Liver (tissue), 9 donors: Measurements from ENCODE around the gene TREML2. TPM values are rescaled to one million over a fixed set of nuclear protein-coding genes. Genes with fewer than 3 reads are reported as not detected.

Source experiments
- DNase-seq: peaks from one replicate; pipeline ENCODE4 v3.0.0-alpha.2; 2017; ENCODE audit warnings: low spot score
- H3K27ac ChIP-seq, 2 donors: one replicate each; pipeline ENCODE4 v1.7.0; 2013; ENCODE audit warnings: inconsistent platforms in 2 of 2, low read length in 2 of 2, control low read depth in 1 of 2, low read depth in 1 of 2, mild to moderate bottlenecking in 1 of 2
- H3K27me3 ChIP-seq, 4 donors: one replicate each; pipeline versions ENCODE4 v1.6.1 to v1.7.0; 2013; ENCODE audit warnings: low read length in 3 of 4, inconsistent platforms in 1 of 4, mild to moderate bottlenecking in 1 of 4, moderate library complexity in 1 of 4; ENCODE audit not compliant: control insufficient read depth in 4 of 4, insufficient read depth in 4 of 4
- H3K36me3 ChIP-seq, 4 donors: one replicate each; pipeline versions ENCODE4 v1.6.1 to v1.7.0; 2013; ENCODE audit warnings: low read length in 3 of 4, mild to moderate bottlenecking in 3 of 4, low read depth in 1 of 4, moderate library complexity in 1 of 4; ENCODE audit not compliant: control insufficient read depth in 4 of 4, insufficient read depth in 3 of 4
- H3K4me1 ChIP-seq, 4 donors: one replicate each; pipeline versions ENCODE4 v1.6.1 to v1.7.0; 2013; ENCODE audit warnings: low read length in 3 of 4, mild to moderate bottlenecking in 3 of 4, moderate library complexity in 1 of 4; ENCODE audit not compliant: control insufficient read depth in 4 of 4, insufficient read depth in 4 of 4
- H3K4me3 ChIP-seq, 3 donors: one replicate each; pipeline versions ENCODE4 v1.6.1 to v1.7.0; 2013; ENCODE audit warnings: low read length in 3 of 3, control low read depth in 1 of 3, low read depth in 1 of 3, mild to moderate bottlenecking in 1 of 3
- H3K9ac ChIP-seq, 2 donors: one replicate each; pipeline ENCODE4 v1.7.0; 2013; ENCODE audit warnings: low read length in 2 of 2, mild to moderate bottlenecking in 2 of 2, moderate library complexity in 2 of 2, control low read depth in 1 of 2, low read depth in 1 of 2
- H3K9me3 ChIP-seq, 4 donors: one replicate each; pipeline versions ENCODE4 v1.6.1 to v1.7.0; 2013; ENCODE audit warnings: low read length in 3 of 4; ENCODE audit not compliant: control insufficient read depth in 4 of 4
- EGR1 ChIP-seq, 2 donors: IDR thresholded peaks; 2 replicates each; pipeline ENCODE4 v1.6.1; 2016 to 2018; ENCODE audit warnings: antibody characterized with exemption in 2 of 2, low read depth in 2 of 2
- FOXA1 ChIP-seq: IDR thresholded peaks from 2 replicates; pipeline ENCODE4 v1.6.1; 2016; ENCODE audit warnings: antibody characterized with exemption
- FOXA2 ChIP-seq: IDR thresholded peaks from 2 replicates; pipeline ENCODE4 v1.6.1; 2016; ENCODE audit warnings: antibody characterized with exemption
- GABPA ChIP-seq, 2 donors: IDR thresholded peaks in 1 of 2; conservative IDR thresholded peaks in 1 of 2; 2 replicates each; pipeline ENCODE4 v1.6.1; 2016; ENCODE audit warnings: antibody characterized with exemption in 2 of 2, mild to moderate bottlenecking in 1 of 2, moderate library complexity in 1 of 2
- HNF4A ChIP-seq, 2 donors: conservative IDR thresholded peaks; 2 replicates each; pipeline ENCODE4 v1.6.1; 2016; ENCODE audit warnings: antibody characterized with exemption in 2 of 2, mild to moderate bottlenecking in 2 of 2
- HNF4G ChIP-seq: IDR thresholded peaks from 2 replicates; pipeline ENCODE4 v1.6.1; 2016; ENCODE audit warnings: antibody characterized with exemption
- JUND ChIP-seq, 2 donors: IDR thresholded peaks; 2 replicates each; pipeline ENCODE4 v1.6.1; 2016; ENCODE audit warnings: antibody characterized with exemption in 2 of 2
- NR2F2 ChIP-seq: IDR thresholded peaks from 2 replicates; pipeline ENCODE4 v1.6.1; 2016; ENCODE audit warnings: antibody characterized with exemption
- RAD21 ChIP-seq, 2 donors: IDR thresholded peaks; 2 replicates each; pipeline ENCODE4 v1.6.1; 2016; ENCODE audit warnings: antibody characterized with exemption in 2 of 2, mild to moderate bottlenecking in 2 of 2
- RXRA ChIP-seq, 2 donors: IDR thresholded peaks; 2 replicates each; pipeline ENCODE4 v1.6.1; 2017 to 2018; ENCODE audit warnings: antibody characterized with exemption in 2 of 2, mild to moderate bottlenecking in 1 of 2
- SP1 ChIP-seq: IDR thresholded peaks from 2 replicates; pipeline ENCODE4 v1.6.1; 2018; ENCODE audit warnings: antibody characterized with exemption, mild to moderate bottlenecking
- TAF1 ChIP-seq: conservative IDR thresholded peaks from 2 replicates; pipeline ENCODE4 v1.6.1; 2016; ENCODE audit warnings: antibody characterized with exemption, mild to moderate bottlenecking
- YY1 ChIP-seq: IDR thresholded peaks from 2 replicates; pipeline ENCODE4 v1.6.1; 2016; ENCODE audit warnings: antibody characterized with exemption, mild to moderate bottlenecking
- WGBS: extraction: QIAGEN DNeasy Blood & Tissue Kit; methylation state at CpG from one replicate; pipeline ENCODE4 v1.1.7; 2013; 5-methylcytosine and 5-hydroxymethylcytosine counted together
- polyA plus RNA-seq, 2 donors: library from polyadenylated mRNA; stranded (reverse) in 1 of 2; unstranded in 1 of 2; fragments of 200-250 nt in 1 of 2; fragments of >200 nt in 1 of 2; fragmentation: Nextera tagmentation in 1 of 2; extraction: Ambion mirVana in 1 of 2; gene quantifications; one replicate each; pipeline versions ENCODE4 v1.2.1 to v1.2.3, GENCODE V29; 2013 to 2015
- total RNA-seq, 2 donors: library from RNA; depleted of rRNA; stranded (reverse); fragments of >200 nt; gene quantifications; one replicate each; pipeline ENCODE4 v1.2.3, GENCODE V29; 2014
- TF ChIP-seq, protein P1 (sequence below): IDR thresholded peaks from 2 replicates; pipeline ENCODE4 v1.6.1; 2016; ENCODE audit warnings: antibody characterized with exemption
- TF ChIP-seq, protein P2 (sequence below): IDR thresholded peaks from 2 replicates; pipeline ENCODE4 v1.6.1; 2016; ENCODE audit warnings: antibody characterized with exemption
- TF ChIP-seq, protein P3 (sequence below): fragments of 150-350 bp; IDR thresholded peaks from 2 replicates; pipeline ENCODE4 v1.5.1; 2017; ENCODE audit warnings: improper control_type of control experiment, low read depth, low read length; ENCODE audit not compliant: missing input control
- TF ChIP-seq, protein P4 (sequence below): IDR thresholded peaks from 2 replicates; pipeline ENCODE4 v1.6.1; 2016; ENCODE audit warnings: antibody characterized with exemption
- donor health status: healthy.
- donor health status: healthy.
- donor health status: healthy.
- donor health status: healthy.
- donor health status: healthy.

The TREML2 gene
- total and polyA plus RNA-seq, 4 donors = 0.03 to 9.8 (median 0.23) TPM

DNA sequence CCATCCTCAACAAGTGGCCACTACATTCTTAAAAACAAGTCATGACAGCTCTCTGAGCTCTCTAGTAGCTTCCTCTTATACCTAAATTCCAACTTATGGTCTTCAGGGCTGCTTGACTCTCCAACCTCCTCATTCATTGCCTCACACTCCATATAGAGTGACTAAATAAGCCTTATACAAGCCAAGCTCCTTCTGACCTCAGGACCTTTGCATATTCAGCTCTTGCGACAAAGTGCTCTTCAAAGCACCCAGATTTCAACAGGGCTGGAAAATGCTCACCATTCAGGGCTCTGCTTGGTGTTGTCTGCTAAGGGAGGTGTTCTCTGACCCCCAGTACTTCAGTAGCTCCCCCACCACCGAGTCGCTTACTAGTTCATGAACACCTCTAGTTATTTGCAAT lies 3.7 kb downstream of the TREML2 start:
- no peak for DNase-seq
- no peaks in the 10 kb centered on the region for H3K36me3 ChIP-seq
- H3K27ac ChIP-seq = no peak overlapping the region
- TF ChIP-seq, protein P1, sequence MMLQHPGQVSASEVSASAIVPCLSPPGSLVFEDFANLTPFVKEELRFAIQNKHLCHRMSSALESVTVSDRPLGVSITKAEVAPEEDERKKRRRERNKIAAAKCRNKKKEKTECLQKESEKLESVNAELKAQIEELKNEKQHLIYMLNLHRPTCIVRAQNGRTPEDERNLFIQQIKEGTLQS = no peak
- TF ChIP-seq, protein P2, sequence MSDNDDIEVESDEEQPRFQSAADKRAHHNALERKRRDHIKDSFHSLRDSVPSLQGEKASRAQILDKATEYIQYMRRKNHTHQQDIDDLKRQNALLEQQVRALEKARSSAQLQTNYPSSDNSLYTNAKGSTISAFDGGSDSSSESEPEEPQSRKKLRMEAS = no peak
- no peak for TF ChIP-seq HNF4A (conservative IDR thresholded peaks at IDR 0.05)
- TF ChIP-seq FOXA2 = no peak
- TF ChIP-seq RXRA (IDR thresholded peaks at IDR 0.05) = no peak
- TF ChIP-seq FOXA1 = no peak
- TF ChIP-seq, protein P3, sequence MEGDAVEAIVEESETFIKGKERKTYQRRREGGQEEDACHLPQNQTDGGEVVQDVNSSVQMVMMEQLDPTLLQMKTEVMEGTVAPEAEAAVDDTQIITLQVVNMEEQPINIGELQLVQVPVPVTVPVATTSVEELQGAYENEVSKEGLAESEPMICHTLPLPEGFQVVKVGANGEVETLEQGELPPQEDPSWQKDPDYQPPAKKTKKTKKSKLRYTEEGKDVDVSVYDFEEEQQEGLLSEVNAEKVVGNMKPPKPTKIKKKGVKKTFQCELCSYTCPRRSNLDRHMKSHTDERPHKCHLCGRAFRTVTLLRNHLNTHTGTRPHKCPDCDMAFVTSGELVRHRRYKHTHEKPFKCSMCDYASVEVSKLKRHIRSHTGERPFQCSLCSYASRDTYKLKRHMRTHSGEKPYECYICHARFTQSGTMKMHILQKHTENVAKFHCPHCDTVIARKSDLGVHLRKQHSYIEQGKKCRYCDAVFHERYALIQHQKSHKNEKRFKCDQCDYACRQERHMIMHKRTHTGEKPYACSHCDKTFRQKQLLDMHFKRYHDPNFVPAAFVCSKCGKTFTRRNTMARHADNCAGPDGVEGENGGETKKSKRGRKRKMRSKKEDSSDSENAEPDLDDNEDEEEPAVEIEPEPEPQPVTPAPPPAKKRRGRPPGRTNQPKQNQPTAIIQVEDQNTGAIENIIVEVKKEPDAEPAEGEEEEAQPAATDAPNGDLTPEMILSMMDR = no peak
- no peak for TF ChIP-seq JUND (IDR thresholded peaks at IDR 0.05)
- TF ChIP-seq, protein P4, sequence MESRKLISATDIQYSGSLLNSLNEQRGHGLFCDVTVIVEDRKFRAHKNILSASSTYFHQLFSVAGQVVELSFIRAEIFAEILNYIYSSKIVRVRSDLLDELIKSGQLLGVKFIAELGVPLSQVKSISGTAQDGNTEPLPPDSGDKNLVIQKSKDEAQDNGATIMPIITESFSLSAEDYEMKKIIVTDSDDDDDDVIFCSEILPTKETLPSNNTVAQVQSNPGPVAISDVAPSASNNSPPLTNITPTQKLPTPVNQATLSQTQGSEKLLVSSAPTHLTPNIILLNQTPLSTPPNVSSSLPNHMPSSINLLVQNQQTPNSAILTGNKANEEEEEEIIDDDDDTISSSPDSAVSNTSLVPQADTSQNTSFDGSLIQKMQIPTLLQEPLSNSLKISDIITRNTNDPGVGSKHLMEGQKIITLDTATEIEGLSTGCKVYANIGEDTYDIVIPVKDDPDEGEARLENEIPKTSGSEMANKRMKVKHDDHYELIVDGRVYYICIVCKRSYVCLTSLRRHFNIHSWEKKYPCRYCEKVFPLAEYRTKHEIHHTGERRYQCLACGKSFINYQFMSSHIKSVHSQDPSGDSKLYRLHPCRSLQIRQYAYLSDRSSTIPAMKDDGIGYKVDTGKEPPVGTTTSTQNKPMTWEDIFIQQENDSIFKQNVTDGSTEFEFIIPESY = no peak
- no peak for TF ChIP-seq RAD21 (IDR thresholded peaks at IDR 0.05)
- no peak for TF ChIP-seq HNF4G
- no peak for TF ChIP-seq NR2F2
- TF ChIP-seq EGR1 (IDR thresholded peaks at IDR 0.05; ENCODE audit: low read depth in 2 of 2) = no peak
- TF ChIP-seq GABPA (IDR thresholded peaks at IDR 0.05 in 1 of 2, conservative IDR thresholded peaks at IDR 0.05 in 1 of 2) = no peak
- no peak for TF ChIP-seq SP1
- no peak for TF ChIP-seq YY1
- TF ChIP-seq TAF1 = no peak
- no peak overlapping the region for H3K4me3 ChIP-seq
- no peaks in the 10 kb centered on the region for H3K9me3 ChIP-seq
- H3K27me3 ChIP-seq = no peaks in the 10 kb centered on the region
- H3K4me1 ChIP-seq = peaks cover 0 to 1% (median 0%) of the 10 kb centered on the region in 4 donors
- H3K9ac ChIP-seq = no peak overlapping the region
- WGBS = 92% methylated on average over 3 of the region's 3 CpGs

DNA sequence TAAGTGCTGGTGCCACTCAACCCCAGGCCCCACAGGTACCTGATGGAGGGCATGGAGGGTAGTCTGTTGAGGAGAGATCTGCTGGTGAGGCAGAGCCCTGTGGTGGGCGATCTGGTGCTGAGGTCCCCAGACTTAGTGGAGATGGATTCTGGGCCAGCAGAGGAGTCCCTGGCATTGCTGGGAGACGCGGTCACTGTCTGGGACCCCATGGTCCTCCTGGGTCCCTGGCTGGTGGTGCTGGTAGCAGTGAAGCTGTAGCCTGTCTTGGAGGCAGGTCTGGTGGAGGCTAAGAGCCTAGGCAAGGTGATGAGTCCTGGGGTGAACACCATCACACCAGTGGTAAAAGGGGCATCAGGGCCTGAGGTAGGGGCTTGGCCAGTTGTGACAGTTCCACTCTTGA lies 6.6 kb downstream of the TREML2 start:
- no peak for TF ChIP-seq FOXA2
- 93% methylated on average over 3 of the region's 3 CpGs for WGBS
- H3K4me3 ChIP-seq = no peak overlapping the region
- no peak overlapping the region for H3K27ac ChIP-seq
- DNase-seq = no peak
- no peaks in the 10 kb centered on the region for H3K4me1 ChIP-seq
- no peaks in the 10 kb centered on the region for H3K36me3 ChIP-seq
- H3K9me3 ChIP-seq = peaks cover 0 to 9% (median 3%) of the 10 kb centered on the region in 4 donors
- H3K9ac ChIP-seq = no peak overlapping the region
- no peaks in the 10 kb centered on the region for H3K27me3 ChIP-seq

DNA sequence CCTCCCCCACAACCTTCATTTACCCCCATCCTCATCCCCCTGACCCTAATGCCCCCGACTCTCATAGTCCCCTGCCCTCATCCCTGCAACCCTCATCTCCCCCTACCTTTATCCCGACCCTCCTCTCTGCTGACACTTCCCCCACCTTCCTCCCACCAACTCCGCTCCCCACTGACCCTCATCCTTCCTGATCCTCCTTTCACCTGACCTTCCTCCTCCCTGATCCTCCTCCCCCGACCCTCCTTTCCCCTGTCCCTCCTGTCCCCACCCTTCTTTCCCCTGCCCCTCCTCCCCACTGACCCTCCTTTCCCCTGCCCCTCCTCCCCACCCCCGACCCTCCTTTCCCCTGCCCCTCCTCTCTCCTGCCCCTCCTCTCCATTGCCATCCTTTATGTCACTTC lies 7.1 kb downstream of the TREML2 start:
- 51% methylated on average over 5 of the region's 5 CpGs for WGBS
- no peak overlapping the region for H3K27ac ChIP-seq
- no peak overlapping the region for H3K4me3 ChIP-seq
- TF ChIP-seq EGR1 (IDR thresholded peaks at IDR 0.05; ENCODE audit: low read depth in 2 of 2) (no peak), SP1 (no peak), FOXA2 (no peak), GABPA (IDR thresholded peaks at IDR 0.05 in 1 of 2, conservative IDR thresholded peaks at IDR 0.05 in 1 of 2) (no peak)
- TF ChIP-seq, protein P2 = no peak
- no peak for DNase-seq
- H3K9ac ChIP-seq = no peak overlapping the region
- H3K4me1 ChIP-seq = no peaks in the 10 kb centered on the region
- H3K9me3 ChIP-seq = peaks cover 0 to 10% (median 3%) of the 10 kb centered on the region in 4 donors
- no peaks in the 10 kb centered on the region for H3K27me3 ChIP-seq
- no peaks in the 10 kb centered on the region for H3K36me3 ChIP-seq
